SH-SY5Y (cell line): ENCODE data around the gene PMM2.

ENCODE experiments used
- GATA2 ChIP-seq: IDR thresholded peaks from 2 replicates; pipeline ENCODE4 v1.6.1; 2011; ENCODE audit warnings: mild to moderate bottlenecking, low read depth, low read length
- GATA3 ChIP-seq: IDR thresholded peaks from 2 replicates; pipeline ENCODE4 v1.6.1; 2011; ENCODE audit warnings: low read depth, mild to moderate bottlenecking, low read length, moderate library complexity

GRCh38 chr16:8832717-8833105, 35.1 kb downstream of the PMM2 start:
- TF ChIP-seq GATA2 (no peak), GATA3 (no peak)
